CD4-positive, alpha-beta T cell treated with Interleukin-1 beta for 1 hour (primary cell): ENCODE data around the gene VTI1A.

ENCODE experiments used
- DNase-seq, 2 donors: peaks; one replicate each; pipeline ENCODE4 v3.0.0-alpha.2; 2020 to 2022

VTI1A gene

GRCh38 chr10:112815269-112816032, 368.4 kb downstream of the VTI1A start:
- peak in 1 of 2 donors; percentile 27 for DNase-seq

- DNase-seq = no peak
Observed at GRCh38 chr10:112816033-112816430, 369.0 kb downstream of the VTI1A start.

- DNase-seq = no peak
Observed at GRCh38 chr10:112816891-112817290, 369.9 kb downstream of the VTI1A start.

GRCh38 chr10:112817981-112818777, 371.2 kb downstream of the VTI1A start:
- no peak for DNase-seq

- peak in 1 of 2 donors; percentile 12 for DNase-seq
Observed at GRCh38 chr10:112819231-112819630, 372.2 kb downstream of the VTI1A start.

GRCh38 chr10:112820320-112820719, 373.3 kb downstream of the VTI1A start:
- no peak for DNase-seq

- no peak for DNase-seq
Observed at GRCh38 chr10:112821038-112821437, 374.0 kb downstream of the VTI1A start.

- no peak for DNase-seq
Observed at GRCh38 chr10:112821663-112822062, 374.6 kb downstream of the VTI1A start.

GRCh38 chr10:112823007-112823406, 376.0 kb downstream of the VTI1A start:
- no peak for DNase-seq

GRCh38 chr10:112823604-112824003, 376.6 kb downstream of the VTI1A start:
- DNase-seq = no peak

- no peak for DNase-seq
Observed at GRCh38 chr10:112826018-112826697, 379.1 kb downstream of the VTI1A start.

- DNase-seq = no peak
Observed at GRCh38 chr10:112827086-112827485, 380.1 kb downstream of the VTI1A start.

GRCh38 chr10:112827951-112828350, 380.9 kb downstream of the VTI1A start:
- DNase-seq = no peak

GRCh38 chr10:112831859-112832258, 384.8 kb downstream of the VTI1A start:
- no peak for DNase-seq

GRCh38 chr10:112832361-112832878, 385.4 kb downstream of the VTI1A start:
- DNase-seq = no peak

GRCh38 chr10:112832959-112833358, 385.9 kb downstream of the VTI1A start:
- no peak for DNase-seq

GRCh38 chr10:112834751-112835181, 387.8 kb downstream of the VTI1A start:
- DNase-seq = no peak

- DNase-seq = no peak
Observed at GRCh38 chr10:112835217-112835715, 388.3 kb downstream of the VTI1A start.

- DNase-seq = no peak
Observed at GRCh38 chr10:112835944-112836451, 389.0 kb downstream of the VTI1A start.

GRCh38 chr10:112838784-112839481, 391.9 kb downstream of the VTI1A start:
- DNase-seq = no peak

GRCh38 chr10:112839928-112840654, 393.1 kb downstream of the VTI1A start:
- DNase-seq = no peak
